Measurements from ENCODE around the gene PUM1. TPM values are rescaled to one million over a fixed set of nuclear protein-coding genes. Genes with fewer than 3 reads are reported as not detected.

Gene PUM1
- total and polyA plus RNA-seq, 12 donors = 22.6 to 167 (median 91.5) TPM

DNA sequence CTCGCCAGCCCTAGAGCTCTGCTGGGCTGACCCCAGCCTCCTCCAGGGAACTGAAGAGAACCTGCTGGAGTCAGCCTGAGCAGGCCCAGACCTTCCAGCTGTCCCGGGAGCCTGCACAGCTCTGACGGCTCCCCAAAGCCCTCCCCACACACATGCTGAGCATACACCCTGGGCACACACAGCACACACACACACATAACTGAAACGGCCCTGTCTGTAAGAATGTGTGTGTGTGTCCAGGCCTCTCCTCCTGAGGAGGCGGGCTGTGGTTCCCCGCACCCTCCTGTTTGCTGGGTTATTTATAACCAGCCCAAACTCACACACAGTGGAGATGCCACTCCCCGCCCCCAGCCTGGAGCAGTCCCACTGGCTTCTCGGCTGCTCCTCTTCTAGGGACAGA is 177.1 kb downstream of the PUM1 start:
- peak; percentile 70 to 92 (median 89) for DNase-seq
- intact Hi-C loops (cut with DNase I) = no loop called here
- no peaks in the 10 kb centered on the region for H3K9me3 ChIP-seq (replicated peaks in 1 of 3)
- no peaks in the 10 kb centered on the region for H3K27me3 ChIP-seq
- H3K4me3 ChIP-seq = no peak overlapping the region
- peak overlapping the region; percentile 46 to 92 (median 78) for H3K27ac ChIP-seq
- WGBS, 4 donors = 19 to 35% (median 27%) methylated on average over 4 to 8 of the region's 8 CpGs
- H3K4me1 ChIP-seq (replicated peaks in 1 of 2) = peaks cover 44 to 48% of the 10 kb centered on the region in 2 donors
- TF ChIP-seq, protein P1, sequence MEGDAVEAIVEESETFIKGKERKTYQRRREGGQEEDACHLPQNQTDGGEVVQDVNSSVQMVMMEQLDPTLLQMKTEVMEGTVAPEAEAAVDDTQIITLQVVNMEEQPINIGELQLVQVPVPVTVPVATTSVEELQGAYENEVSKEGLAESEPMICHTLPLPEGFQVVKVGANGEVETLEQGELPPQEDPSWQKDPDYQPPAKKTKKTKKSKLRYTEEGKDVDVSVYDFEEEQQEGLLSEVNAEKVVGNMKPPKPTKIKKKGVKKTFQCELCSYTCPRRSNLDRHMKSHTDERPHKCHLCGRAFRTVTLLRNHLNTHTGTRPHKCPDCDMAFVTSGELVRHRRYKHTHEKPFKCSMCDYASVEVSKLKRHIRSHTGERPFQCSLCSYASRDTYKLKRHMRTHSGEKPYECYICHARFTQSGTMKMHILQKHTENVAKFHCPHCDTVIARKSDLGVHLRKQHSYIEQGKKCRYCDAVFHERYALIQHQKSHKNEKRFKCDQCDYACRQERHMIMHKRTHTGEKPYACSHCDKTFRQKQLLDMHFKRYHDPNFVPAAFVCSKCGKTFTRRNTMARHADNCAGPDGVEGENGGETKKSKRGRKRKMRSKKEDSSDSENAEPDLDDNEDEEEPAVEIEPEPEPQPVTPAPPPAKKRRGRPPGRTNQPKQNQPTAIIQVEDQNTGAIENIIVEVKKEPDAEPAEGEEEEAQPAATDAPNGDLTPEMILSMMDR (IDR thresholded peaks at IDR 0.05) = no peak
- TF ChIP-seq POLR2A (IDR thresholded peaks at IDR 0.05) = peak in 1 of 2 donors; percentile 66
- no peaks in the 10 kb centered on the region for H3K36me3 ChIP-seq (replicated peaks in 1 of 2)

DNA sequence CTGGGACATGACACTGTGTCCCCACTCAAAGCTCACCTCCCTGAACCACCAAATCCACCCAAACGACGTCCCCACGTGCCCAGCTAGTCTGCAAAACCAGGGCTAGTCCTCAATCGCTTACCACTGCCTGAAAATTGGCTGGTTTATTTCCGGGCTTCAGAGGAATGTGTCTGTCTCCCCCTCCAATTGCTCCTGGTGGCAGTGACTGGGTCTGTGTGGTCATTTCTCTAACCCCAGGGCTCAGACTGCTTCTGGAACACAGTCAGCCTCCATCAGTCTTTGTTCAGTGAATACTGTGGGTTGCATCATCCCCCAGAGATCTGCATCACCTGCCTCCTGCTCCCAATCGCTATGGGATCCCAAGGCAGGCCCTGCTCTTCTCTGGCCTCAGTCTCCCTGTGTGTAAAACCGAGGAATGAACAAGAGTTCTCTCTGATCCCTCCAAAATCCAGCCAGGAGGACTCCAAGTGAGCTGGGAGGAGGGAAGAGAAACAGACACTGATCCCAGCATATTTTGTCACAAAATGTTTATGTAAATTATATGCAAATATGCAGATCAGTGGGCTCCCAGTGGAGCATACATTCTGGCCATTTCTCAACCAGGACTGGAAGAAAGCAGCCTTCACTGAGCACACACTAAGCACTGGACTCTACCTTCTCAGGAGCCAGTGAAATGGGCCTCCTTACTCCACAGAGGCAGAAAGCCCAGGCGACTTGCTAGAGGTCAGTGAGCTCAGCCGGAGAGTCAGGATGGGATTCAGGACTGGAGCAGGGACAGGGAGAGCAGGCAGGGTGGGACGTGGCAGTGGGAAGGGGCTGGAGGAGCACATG is 177.8 kb downstream of the PUM1 start:
- peaks cover 44 to 49% of the 10 kb centered on the region in 2 donors for H3K4me1 ChIP-seq (replicated peaks in 1 of 2)

DNA sequence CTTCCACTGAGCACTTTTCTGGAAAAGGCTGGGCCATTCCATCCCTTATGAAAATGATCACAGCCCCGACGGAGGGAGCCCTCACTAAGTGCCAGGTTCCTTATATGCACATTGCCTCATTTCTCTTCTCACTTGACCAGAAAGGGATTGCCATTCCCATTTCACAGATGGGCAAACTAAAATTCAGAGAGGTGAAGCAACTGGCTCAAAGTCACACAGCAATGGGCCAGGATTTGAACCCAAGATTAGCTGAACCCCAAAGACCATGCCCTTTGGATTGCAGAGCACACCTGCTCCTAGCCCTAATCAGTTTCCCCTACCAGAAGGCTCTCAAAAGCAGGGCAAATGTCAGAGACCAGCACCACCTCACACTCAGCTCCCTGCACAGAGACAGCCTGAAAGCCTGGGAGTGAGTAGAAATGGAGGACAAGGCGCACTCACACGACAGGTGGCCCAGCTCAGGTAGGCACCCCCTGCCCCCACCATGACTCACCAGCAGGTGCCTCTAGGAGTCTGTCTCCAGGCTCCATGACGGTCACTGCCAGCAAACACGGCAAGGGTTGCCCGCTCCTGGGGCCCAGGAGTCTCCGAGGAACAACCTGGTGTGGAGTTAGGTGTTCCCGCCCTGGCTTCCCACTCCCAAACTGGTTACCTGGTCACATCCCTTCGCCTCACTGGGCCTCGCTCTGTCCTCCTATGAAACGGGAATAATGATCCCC is 178.6 kb downstream of the PUM1 start:
- Histone ChIP-seq H3K9me3 (replicated peaks in 1 of 3) (no peaks in the 10 kb centered on the region), H3K4me1 (replicated peaks in 1 of 2) (peaks cover 38 to 49% of the 10 kb centered on the region in 2 donors), H3K4me3 (no peak overlapping the region), H3K27me3 (no peaks in the 10 kb centered on the region), H3K36me3 (replicated peaks in 1 of 2) (no peaks in the 10 kb centered on the region), H3K27ac (peak overlapping the region in 3 of 5 donors; percentile 78 to 92 (median 91))
- WGBS, 4 donors = 85 to 89% (median 87%) methylated on average over 9 to 12 of the region's 12 CpGs
- TF ChIP-seq, protein P1 (IDR thresholded peaks at IDR 0.05) = no peak
- TF ChIP-seq POLR2A (IDR thresholded peaks at IDR 0.05) = no peak
- intact Hi-C loops (cut with DNase I) = no loop called here
- no peak for DNase-seq

More for the DNA sequence above, 177.8 kb downstream of the PUM1 start:
- TF ChIP-seq, protein P1 (IDR thresholded peaks at IDR 0.05) = no peak
- peak in 1 of 2 donors; percentile 21 for TF ChIP-seq POLR2A (IDR thresholded peaks at IDR 0.05)
- DNase-seq = peak in 2 of 7 donors; percentile 64 to 71
- no peaks in the 10 kb centered on the region for H3K36me3 ChIP-seq (replicated peaks in 1 of 2)
- H3K27me3 ChIP-seq = no peaks in the 10 kb centered on the region
- 60 to 66% (median 63%) methylated on average over 10 of the region's 10 CpGs for WGBS, 4 donors
- H3K9me3 ChIP-seq (replicated peaks in 1 of 3) = no peaks in the 10 kb centered on the region
- no peak overlapping the region for H3K4me3 ChIP-seq
- intact Hi-C loops (cut with DNase I) = no loop called here
- peak overlapping the region; percentile 46 to 92 (median 78) for H3K27ac ChIP-seq

Measured in adrenal gland (tissue), 12 donors.